Right atrium auricular region (tissue), 2 donors: ENCODE measurements around the gene PPM1B. TPM values are rescaled to one million over a fixed set of nuclear protein-coding genes. Genes with fewer than 3 reads are reported as not detected.
"Not testable (repeated sequence)": the region's sequence is repeated elsewhere in the genome, so short reads cannot be mapped to it uniquely, and the experiment has no call there.

Source experiments
- DNase-seq: peaks from one replicate; pipeline ENCODE4 v3.0.0-alpha.2; 2019; ENCODE audit warnings: low spot score
- H3K27ac ChIP-seq, 2 donors: fragments of 200-600 bp; sonication (generic); 1 replicate in 1 of 2; 2 replicates in 1 of 2; pipeline ENCODE4 v1.5.1; 2016 to 2019
- H3K27me3 ChIP-seq, 2 donors: fragments of 200-600 bp; sonication (generic); one replicate each; pipeline versions ENCODE4 v1.5.1 to v1.6.0; 2017 to 2019
- H3K36me3 ChIP-seq: fragments of 200-600 bp; sonication (generic); one replicate; pipeline ENCODE4 v1.5.1; 2016
- H3K4me1 ChIP-seq, 2 donors: fragments of 200-600 bp; sonication (generic); one replicate each; pipeline versions ENCODE4 v1.5.1 to v1.6.0; 2017 to 2019
- H3K4me3 ChIP-seq, 2 donors: fragments of 200-600 bp; sonication (generic); 1 replicate in 1 of 2; 2 replicates in 1 of 2; pipeline ENCODE4 v1.5.1; 2017 to 2019; ENCODE audit warnings: mild to moderate bottlenecking in 1 of 2, moderate library complexity in 1 of 2
- H3K9me3 ChIP-seq, 2 donors: fragments of 200-600 bp; sonication (generic); one replicate each; pipeline ENCODE4 v1.5.1; 2019
- CTCF ChIP-seq, 2 donors: fragments of 200-600 bp; sonication (generic); IDR thresholded peaks; one replicate each; pipeline ENCODE4 v1.5.1; 2019; ENCODE audit warnings: antibody characterized with exemption in 2 of 2
- total RNA-seq, 2 donors: library from RNA; depleted of rRNA; stranded (reverse); fragments of >200 nt; gene quantifications; one replicate each; pipeline ENCODE4 v1.1.0, GENCODE V29; 2016

The PPM1B gene
- total RNA-seq, 2 donors from 2014 or later = 21.4 to 38.6 TPM

GRCh38 chr2:44169155-44169898, 652 bp downstream of the PPM1B start:
- Histone ChIP-seq H3K27ac (peak overlapping the region; percentile 96 to 98), H3K4me3 (peak overlapping the region; percentile 96 to 97), H3K27me3 (no peaks in the 10 kb centered on the region), H3K4me1 (peaks cover 0 to 30% of the 10 kb centered on the region in 2 donors), H3K36me3 (no peaks in the 10 kb centered on the region), H3K9me3 (peaks cover 0 to 6% of the 10 kb centered on the region in 2 donors)
- DNase-seq = no peak
- no peak for TF ChIP-seq CTCF (IDR thresholded peaks at IDR 0.05)

DNA sequence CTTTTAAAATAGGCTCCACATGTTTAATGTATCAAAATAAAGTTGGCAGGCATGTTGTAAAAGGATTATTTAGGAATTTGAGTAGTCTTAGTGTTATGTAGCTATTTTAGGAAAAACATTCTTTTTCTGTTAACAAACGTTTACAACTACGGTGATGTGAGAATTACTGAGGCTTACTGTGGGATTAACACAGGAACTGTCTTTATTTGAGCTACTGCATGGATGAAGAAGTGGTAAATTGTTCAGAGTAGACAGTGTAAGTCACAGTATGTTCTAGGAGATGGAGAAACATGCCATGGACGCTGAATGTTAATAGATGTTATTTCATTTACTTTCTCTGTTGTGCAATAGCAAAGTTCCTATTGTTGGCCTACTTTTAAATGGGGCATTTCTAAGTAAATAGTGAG, 1.6 kb downstream of the PPM1B start:
- no peaks in the 10 kb centered on the region for H3K36me3 ChIP-seq
- H3K9me3 ChIP-seq = no peaks in the 10 kb centered on the region
- peaks cover 0 to 39% of the 10 kb centered on the region in 2 donors for H3K4me1 ChIP-seq
- H3K4me3 ChIP-seq = peak overlapping the region; percentile 96 to 97
- no peaks in the 10 kb centered on the region for H3K27me3 ChIP-seq
- DNase-seq = no peak
- peak overlapping the region; percentile 96 to 98 for H3K27ac ChIP-seq
- no peak for TF ChIP-seq CTCF (IDR thresholded peaks at IDR 0.05)

DNA sequence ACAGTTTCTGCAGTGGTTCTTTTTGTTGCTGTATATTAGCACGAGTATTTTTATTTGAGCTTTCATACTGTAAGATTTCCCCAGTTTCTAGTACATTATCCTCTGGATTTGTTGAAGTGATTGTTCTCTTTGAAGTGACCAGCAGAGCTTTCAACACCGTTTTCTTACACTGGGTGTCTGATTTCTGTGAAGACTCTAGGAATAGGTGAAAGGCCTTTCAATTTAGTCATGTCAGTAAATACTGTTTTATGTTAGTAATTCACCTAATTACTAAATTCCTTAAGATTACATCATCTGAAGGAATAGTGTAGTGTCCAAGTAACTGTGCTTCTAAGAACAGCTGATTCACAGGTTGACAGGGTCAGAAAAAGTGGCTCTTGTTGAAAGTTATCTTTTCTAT, 2.3 kb downstream of the PPM1B start:
- no peak for TF ChIP-seq CTCF (IDR thresholded peaks at IDR 0.05)
- H3K27ac ChIP-seq = peak overlapping the region; percentile 96 to 98
- no peaks in the 10 kb centered on the region for H3K27me3 ChIP-seq

GRCh38 chr2:44171442-44171841, 2.8 kb downstream of the PPM1B start:
- not testable (repeated sequence) for H3K9me3 ChIP-seq, H3K4me3 ChIP-seq, H3K27me3 ChIP-seq, H3K36me3 ChIP-seq, DNase-seq
- H3K27ac ChIP-seq = peak overlapping the region; percentile 96 to 98
- H3K4me1 ChIP-seq = peaks cover 0 to 40% of the 10 kb centered on the region in 2 donors

More for the DNA sequence above, 2.3 kb downstream of the PPM1B start:
- H3K4me3 ChIP-seq = peak overlapping the region; percentile 96 to 97
- peaks cover 0 to 40% of the 10 kb centered on the region in 2 donors for H3K4me1 ChIP-seq
- H3K9me3 ChIP-seq = no peaks in the 10 kb centered on the region
- DNase-seq = no peak
- H3K36me3 ChIP-seq = no peaks in the 10 kb centered on the region

DNA sequence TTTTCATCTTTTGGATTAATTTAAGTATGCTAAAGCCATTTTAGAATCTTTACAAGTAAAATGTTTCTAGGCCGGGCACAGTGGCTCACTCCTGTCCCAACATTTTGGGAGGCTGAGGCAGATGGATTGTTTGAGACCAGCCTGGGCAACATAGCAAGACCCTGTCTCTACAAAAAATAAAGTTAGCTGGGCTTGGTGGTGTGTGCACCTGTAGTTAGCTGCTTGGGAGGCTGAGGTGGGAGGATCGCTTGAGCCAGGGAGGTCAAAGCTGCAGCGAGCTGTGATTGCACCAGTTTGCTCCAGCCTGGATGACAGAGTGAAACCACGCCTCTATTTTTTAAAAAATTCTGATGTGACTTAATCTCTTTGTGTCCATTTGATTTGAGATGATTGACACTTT, 3.9 kb downstream of the PPM1B start:
- no peak overlapping the region for H3K27ac ChIP-seq
- TF ChIP-seq CTCF (IDR thresholded peaks at IDR 0.05) = no peak
- H3K4me1 ChIP-seq = peaks cover 0 to 42% of the 10 kb centered on the region in 2 donors
- DNase-seq = no peak
- no peaks in the 10 kb centered on the region for H3K36me3 ChIP-seq
- no peaks in the 10 kb centered on the region for H3K27me3 ChIP-seq
- H3K4me3 ChIP-seq = no peak overlapping the region
- no peaks in the 10 kb centered on the region for H3K9me3 ChIP-seq

- no peak overlapping the region for H3K4me3 ChIP-seq
- H3K4me1 ChIP-seq = peaks cover 0 to 31% of the 10 kb centered on the region in 2 donors
- no peak for DNase-seq
- no peaks in the 10 kb centered on the region for H3K9me3 ChIP-seq
- no peaks in the 10 kb centered on the region for H3K36me3 ChIP-seq
- H3K27me3 ChIP-seq = no peaks in the 10 kb centered on the region
- no peak for TF ChIP-seq CTCF (IDR thresholded peaks at IDR 0.05)
- H3K27ac ChIP-seq = no peak overlapping the region
These were observed 10.3 kb downstream of the PPM1B start for GRCh38 chr2:44178950-44179349.
